ENCODE data around the gene PHEX.
"Not testable (repeated sequence)": the region's sequence is repeated elsewhere in the genome, so short reads cannot be mapped to it uniquely, and the experiment has no call there.

PHEX gene

DNA sequence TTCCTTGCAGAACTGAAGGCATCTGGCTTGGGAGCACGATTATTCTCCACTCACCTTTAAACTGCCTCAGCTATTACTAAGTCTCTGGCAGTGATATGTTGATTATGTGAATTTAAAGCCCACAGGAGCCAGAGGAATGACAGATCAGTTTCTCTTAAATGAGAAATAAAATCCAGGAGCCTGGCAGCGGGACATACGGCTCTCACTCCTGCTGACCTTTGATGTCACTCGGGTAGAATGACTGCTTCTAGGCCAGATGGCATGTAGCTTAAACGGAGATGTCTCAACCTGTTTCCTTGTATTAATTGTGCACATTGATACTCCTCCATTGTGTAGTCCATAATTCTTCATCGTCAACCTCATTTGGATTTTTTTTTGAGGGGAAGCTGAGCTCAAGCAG, 236.6 kb downstream of the PHEX start:
- no peak for DNase-seq

DNA sequence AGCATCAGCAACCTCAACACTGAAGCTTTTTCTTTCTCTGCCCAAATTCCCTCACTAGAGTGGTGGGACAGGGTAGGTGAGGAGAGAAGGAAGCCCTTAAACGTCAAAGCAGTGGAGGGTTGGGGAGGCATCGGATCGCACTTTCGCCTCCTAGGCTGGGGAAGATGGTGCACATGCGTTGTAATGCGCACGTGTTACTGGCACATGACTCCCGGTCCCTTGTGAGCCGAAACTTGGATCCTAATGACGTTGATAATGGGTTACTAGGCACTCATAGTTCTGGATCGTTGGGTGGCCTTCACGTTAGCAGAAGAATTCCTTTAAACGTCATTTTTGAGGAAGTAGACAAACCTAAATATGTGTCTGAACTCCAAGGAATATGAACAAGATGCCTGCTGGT, 240.5 kb downstream of the PHEX start, which contains the start of gene CBLL2:
TSS of gene CBLL2 (plus strand) at position 301 of the 400 bp plus-strand sequence. CDS start at position 380, 79 bp downstream.
- DNase-seq: no peak

DNA sequence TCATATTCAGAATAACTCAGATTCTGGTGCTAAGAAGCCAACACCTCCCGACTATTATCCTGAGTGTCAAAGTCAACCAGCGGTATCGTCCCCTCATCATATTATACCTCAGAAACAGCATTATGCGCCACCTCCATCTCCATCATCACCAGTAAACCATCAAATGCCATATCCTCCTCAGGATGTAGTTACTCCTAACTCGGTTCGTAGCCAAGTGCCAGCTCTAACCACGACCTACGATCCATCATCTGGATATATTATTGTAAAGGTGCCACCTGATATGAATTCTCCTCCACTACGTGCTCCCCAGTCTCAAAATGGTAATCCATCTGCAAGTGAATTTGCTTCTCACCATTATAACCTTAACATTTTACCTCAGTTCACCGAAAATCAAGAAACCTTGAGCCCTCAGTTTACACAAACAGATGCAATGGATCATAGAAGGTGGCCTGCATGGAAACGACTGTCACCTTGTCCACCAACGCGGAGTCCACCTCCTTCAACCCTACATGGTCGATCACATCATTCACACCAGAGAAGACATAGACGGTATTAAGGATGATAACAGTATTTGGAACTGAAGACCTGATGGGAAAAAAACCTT, 241.7 kb downstream of the PHEX start:
- no peak for DNase-seq

DNA sequence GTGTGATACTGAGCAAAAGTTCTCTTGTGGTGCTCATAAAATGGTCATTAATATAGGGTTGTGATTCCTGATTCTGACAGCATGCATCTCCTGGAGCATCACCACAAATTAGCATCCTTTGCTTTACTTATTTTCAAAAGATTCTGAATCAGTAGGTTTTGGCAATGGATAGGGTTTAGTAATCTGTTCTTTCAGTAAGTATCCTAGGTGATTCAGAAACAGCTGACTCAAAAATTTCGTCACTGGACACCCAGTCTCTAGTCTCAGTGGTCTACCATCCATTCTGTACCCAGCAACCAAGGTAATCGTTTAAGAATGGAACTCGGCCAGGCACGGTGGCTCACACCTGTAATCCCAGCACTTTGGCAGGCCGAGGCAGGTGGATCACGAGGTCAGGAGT, 244.7 kb downstream of the PHEX start:
- DNase-seq: no peak

DNA sequence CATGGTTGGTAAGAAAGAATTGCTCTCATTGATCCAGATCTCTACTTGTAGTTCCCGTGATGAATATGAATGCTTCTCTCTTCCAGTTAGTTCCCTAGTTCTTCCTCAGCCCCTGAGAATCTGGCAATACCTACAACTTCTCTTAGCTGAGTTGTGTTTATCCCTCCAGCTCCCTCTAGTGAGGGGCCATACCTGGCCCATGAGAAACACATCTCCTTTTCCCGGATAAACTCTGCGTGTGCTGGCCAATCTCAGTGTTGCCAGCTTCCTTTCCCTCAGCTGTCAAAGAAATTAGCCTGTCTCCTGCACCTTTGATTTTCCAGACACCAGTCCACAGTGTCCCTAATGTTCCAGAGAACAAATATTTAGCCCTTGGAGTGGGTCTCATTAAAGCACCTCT, 246.2 kb downstream of the PHEX start:
- no peak for DNase-seq

DNA sequence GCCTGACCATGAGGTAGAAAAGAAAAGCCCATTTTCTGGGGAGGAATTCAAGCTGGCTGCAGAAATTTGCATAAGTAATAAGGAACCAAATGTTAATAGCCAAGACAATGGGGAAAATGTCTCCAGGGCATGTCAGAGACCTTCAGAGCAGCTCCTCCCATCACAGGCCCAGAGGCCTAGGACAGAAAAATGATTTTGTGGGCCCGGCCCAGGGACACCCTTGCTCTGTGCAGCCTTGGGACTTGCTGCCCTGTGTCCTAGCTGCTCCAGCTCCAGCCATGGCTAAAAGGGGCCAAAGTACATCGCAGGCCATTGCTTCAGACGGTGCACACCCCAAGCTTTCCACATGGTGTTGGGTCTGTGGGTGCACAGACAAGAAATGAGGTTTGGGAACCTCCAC, 257.1 kb downstream of the PHEX start:
- not testable (repeated sequence) for DNase-seq

DNA sequence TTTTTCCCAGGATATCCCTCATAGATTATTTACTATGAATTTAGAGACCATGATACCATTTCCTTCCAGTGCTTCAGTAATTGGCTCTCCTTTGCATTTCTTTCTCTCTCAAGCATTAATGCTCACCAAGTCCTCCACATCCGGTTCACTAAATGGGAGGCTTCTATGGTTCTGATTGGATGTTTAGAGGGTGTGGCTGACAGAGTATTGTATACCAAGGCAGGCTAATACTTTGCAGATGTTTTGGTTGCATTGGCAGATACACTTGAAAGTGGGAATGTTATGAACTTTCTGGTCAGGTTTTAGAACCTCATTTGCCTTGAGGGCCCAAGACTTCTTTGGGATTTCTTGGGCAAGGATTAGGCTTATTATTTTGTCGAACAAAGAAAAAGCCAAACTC, 264.7 kb downstream of the PHEX start:
- no peak for DNase-seq

DNA sequence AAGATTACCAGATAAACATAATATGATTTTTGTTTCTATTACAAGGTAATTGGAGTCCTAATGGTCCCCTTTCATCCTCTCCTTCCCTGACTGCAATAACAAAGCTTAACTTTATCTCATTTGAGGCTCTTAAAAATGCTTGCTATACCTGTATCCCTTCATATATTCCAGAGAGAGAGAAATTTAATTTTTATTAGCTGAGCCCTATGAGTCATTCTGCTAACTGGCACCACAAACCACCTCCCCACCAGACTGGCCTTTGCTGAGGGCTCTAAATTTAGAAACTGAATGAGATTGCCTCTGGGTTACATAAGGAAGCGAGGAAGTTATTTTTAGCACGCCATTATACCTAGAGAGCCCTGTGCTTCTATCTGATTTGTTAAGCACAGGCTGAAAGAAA, 268.0 kb downstream of the PHEX start:
- no peak for DNase-seq

Measured in stimulated activated CD4-positive, alpha-beta T cell treated with anti-CD3 and anti-CD28 coated beads, Interleukin-2, amount 100 ng/mL, for 24 hours (primary cell).